ENCODE data around the gene GP1BA. TPM values are rescaled to one million over a fixed set of nuclear protein-coding genes. Genes with fewer than 3 reads are reported as not detected.

The GP1BA gene
- not detected in 2 replicates for total RNA-seq

DNA sequence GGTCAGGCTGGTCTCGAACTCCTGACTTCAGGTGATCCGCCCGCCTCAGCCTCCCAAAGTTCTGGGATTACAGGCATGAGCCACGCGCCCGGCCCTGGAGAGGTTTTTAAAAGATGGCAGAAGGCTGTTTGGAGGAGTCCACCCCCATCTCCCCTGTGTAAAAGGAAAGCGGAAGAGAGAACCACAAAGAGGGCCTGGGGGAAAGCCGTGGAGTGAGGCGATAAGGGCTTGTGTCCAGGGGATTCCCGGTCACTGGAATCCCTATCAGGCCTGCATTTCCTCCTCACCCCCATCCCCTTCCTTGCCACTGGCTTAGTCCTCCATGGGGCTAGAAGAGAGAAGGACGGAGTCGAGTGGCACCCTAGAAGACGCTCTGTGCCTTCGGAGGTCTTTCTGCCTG, at the start of gene GP1BA:
TSS of gene GP1BA (plus strand) at position 315 of the 400 bp plus-strand sequence. CDS start 328 bp downstream, outside the sequence.
- DNase-seq (ENCODE audit: low read depth): no peak
- no peak within 1 kb of the TSS for H3K4me3 ChIP-seq (ENCODE audit: low read depth, low read length)
- H3K27me3 ChIP-seq (ENCODE audit: control insufficient read depth, insufficient read depth, low read length): no peaks in the 10 kb centered on the region
- TF ChIP-seq, protein P1, sequence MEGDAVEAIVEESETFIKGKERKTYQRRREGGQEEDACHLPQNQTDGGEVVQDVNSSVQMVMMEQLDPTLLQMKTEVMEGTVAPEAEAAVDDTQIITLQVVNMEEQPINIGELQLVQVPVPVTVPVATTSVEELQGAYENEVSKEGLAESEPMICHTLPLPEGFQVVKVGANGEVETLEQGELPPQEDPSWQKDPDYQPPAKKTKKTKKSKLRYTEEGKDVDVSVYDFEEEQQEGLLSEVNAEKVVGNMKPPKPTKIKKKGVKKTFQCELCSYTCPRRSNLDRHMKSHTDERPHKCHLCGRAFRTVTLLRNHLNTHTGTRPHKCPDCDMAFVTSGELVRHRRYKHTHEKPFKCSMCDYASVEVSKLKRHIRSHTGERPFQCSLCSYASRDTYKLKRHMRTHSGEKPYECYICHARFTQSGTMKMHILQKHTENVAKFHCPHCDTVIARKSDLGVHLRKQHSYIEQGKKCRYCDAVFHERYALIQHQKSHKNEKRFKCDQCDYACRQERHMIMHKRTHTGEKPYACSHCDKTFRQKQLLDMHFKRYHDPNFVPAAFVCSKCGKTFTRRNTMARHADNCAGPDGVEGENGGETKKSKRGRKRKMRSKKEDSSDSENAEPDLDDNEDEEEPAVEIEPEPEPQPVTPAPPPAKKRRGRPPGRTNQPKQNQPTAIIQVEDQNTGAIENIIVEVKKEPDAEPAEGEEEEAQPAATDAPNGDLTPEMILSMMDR (IDR thresholded peaks at IDR 0.05; ENCODE audit: insufficient read depth, low read length, poor library complexity, severe bottlenecking): no peak
- H3K36me3 ChIP-seq (ENCODE audit: control insufficient read depth, insufficient read depth, low read length): no peaks in the 10 kb centered on the region

DNA sequence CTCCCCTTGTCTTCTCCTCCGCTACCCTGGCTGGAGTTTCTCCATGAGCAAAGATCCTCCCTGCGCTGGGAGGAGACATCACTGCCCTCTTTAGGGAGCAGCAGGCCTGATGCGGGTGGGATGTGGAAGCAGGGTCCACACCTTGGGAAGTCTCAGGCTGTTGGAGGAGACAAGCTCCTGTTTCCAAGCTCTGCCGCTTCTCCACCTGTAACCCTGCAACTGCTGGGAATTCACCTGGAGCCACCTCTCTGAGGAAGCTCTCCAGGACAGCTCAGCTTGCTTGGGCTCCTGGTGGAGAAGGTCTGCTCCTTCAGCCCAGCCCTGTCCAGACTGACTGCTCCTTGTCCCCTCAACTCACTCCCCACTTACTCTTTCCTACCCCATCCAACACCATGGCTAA, 47.6 kb upstream of the GP1BA start:
- Histone ChIP-seq H3K36me3 (ENCODE audit: control insufficient read depth, insufficient read depth, low read length) (peaks cover 3% of the 10 kb centered on the region), H3K27me3 (ENCODE audit: control insufficient read depth, insufficient read depth, low read length) (no peaks in the 10 kb centered on the region), H3K4me3 (ENCODE audit: low read depth, low read length) (no peak overlapping the region)
- TF ChIP-seq, protein P1 (IDR thresholded peaks at IDR 0.05; ENCODE audit: insufficient read depth, low read length, poor library complexity, severe bottlenecking): no peak
- no peak for DNase-seq (ENCODE audit: low read depth)

DNA sequence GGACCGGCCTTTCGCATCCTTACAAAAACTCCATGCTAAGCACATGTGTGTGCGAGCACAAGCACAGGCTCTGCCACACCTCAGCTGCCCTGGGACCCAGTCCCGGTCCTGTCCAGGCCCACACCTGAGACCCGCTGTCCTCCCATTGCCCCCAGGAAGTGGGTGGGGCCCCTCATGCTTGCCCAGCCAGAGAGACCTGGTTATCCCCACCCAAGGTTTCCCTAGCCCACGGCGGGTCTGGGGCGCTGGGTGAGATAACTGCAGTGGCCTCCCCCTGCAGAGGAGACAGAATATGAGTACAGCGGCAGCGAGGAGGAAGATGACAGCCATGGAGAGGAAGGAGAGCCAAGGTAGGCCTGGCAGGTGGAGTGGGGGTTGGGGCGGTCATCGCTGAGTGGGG, 45.2 kb upstream of the GP1BA start:
- TF ChIP-seq, protein P1 (IDR thresholded peaks at IDR 0.05; ENCODE audit: insufficient read depth, low read length, poor library complexity, severe bottlenecking): no peak
- H3K36me3 ChIP-seq (ENCODE audit: control insufficient read depth, insufficient read depth, low read length): peaks cover 3% of the 10 kb centered on the region
- no peak for DNase-seq (ENCODE audit: low read depth)

DNA sequence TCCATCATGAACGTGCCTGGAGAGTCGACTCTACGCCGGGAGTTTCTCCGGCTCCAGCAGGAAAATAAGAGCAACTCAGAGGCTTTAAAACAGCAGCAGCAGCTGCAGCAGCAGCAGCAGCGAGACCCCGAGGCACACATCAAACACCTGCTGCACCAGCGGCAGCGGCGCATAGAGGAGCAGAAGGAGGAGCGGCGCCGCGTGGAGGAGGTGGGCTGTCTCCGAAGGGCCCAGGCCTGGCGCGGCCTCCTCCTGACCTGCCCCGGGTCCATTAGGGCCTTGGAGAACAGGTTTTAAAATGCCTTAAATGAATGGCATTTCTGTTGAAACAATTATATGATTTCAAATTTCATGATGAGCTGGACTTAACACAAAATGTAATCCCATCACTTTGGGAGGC, 44.5 kb upstream of the GP1BA start:
- Histone ChIP-seq H3K27me3 (ENCODE audit: control insufficient read depth, insufficient read depth, low read length) (no peaks in the 10 kb centered on the region), H3K36me3 (ENCODE audit: control insufficient read depth, insufficient read depth, low read length) (peaks cover 3% of the 10 kb centered on the region), H3K4me3 (ENCODE audit: low read depth, low read length) (no peak overlapping the region)
- TF ChIP-seq, protein P1 (IDR thresholded peaks at IDR 0.05; ENCODE audit: insufficient read depth, low read length, poor library complexity, severe bottlenecking): no peak
- no peak for DNase-seq (ENCODE audit: low read depth)

More for the DNA sequence above, 45.2 kb upstream of the GP1BA start:
- Histone ChIP-seq H3K4me3 (ENCODE audit: low read depth, low read length) (no peak overlapping the region), H3K27me3 (ENCODE audit: control insufficient read depth, insufficient read depth, low read length) (no peaks in the 10 kb centered on the region)

DNA sequence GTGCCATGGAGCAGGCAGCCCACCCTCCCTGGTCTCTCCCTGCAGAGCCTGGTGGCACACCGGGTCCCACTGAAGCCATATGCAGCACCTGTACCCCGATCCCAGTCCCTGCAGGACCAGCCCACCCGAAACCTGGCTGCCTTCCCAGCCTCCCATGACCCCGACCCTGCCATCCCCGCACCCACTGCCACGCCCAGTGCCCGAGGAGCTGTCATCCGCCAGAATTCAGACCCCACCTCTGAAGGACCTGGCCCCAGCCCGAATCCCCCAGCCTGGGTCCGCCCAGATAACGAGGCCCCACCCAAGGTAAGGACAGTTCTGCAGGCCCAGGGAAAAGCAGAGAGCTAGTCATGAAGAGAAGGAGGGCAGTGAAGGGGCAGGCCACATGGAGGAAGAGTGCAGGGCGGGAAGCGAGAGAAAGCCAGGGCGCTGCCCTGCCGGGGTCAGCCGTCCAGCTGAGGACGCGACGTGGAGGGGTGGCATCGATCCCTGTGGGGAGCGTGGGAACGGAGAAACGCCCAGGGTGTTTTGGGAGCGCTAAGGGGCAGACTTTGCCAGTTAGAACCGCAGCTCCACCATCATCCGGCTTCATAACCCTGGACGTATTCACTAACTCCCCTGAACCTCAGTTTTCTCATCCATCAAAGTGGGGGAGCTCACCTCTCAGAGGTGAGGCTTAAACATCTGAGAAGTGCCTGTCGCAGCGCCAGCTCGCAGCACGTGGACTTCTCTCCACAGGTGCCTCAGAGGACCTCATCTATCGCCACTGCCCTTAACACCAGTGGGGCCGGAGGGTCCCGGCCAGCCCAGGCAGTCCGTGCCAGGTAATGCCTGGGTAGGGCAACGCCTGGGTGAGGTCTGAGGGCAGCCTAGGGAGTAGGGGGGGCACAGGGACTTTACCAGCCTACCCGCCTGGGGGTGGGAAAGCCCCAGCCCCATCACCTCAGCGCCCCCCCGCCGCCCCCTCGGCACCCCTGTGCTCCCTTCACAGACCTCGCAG, 40.4 kb upstream of the GP1BA start:
- Histone ChIP-seq H3K4me3 (ENCODE audit: low read depth, low read length) (no peak overlapping the region), H3K27me3 (ENCODE audit: control insufficient read depth, insufficient read depth, low read length) (no peaks in the 10 kb centered on the region), H3K36me3 (ENCODE audit: control insufficient read depth, insufficient read depth, low read length) (peaks cover 1% of the 10 kb centered on the region)
- DNase-seq (ENCODE audit: low read depth): no peak
- TF ChIP-seq, protein P1 (IDR thresholded peaks at IDR 0.05; ENCODE audit: insufficient read depth, low read length, poor library complexity, severe bottlenecking): no peak

Data from kidney epithelial cell (primary cell).